ENCODE results near the gene LTBP2. TPM values are rescaled to one million over a fixed set of nuclear protein-coding genes. Genes with fewer than 3 reads are reported as not detected.

LTBP2 gene
- total RNA-seq, 1 experiment from 2014 or later = 17.4 TPM

GRCh38 chr14:74613211-74613914, 1.3 kb upstream of the LTBP2 start:
- DNase-seq (no peak), ATAC-seq (no peak)
- no peak overlapping the region for H3K27ac ChIP-seq (ENCODE audit: low read length)
- H3F3A ChIP-seq (ENCODE audit: low read length, unreplicated experiment) = peaks cover 7% of the 10 kb centered on the region
- H3K36me3 ChIP-seq (ENCODE audit: low read depth, low read length) = no peaks in the 10 kb centered on the region
- H3K79me2 ChIP-seq (ENCODE audit: low read length) = peaks cover 11% of the 10 kb centered on the region
- H3K9me3 ChIP-seq (ENCODE audit: low read length) = no peaks in the 10 kb centered on the region
- no peak overlapping the region for H2AFZ ChIP-seq (ENCODE audit: low read length)
- no peak overlapping the region for H3K4me2 ChIP-seq (ENCODE audit: low read length)
- TF ChIP-seq EZH2phosphoT487 (IDR thresholded peaks at IDR 0.05; ENCODE audit: borderline replicate concordance, low read length) = no peak
- TF ChIP-seq EZH2 (IDR thresholded peaks at IDR 0.05; ENCODE audit: low read length, unreplicated experiment) = no peak
- no peak for TF ChIP-seq CTCF (conservative IDR thresholded peaks at IDR 0.05; ENCODE audit: low read depth, low read length)
- no peaks in the 10 kb centered on the region for H3K9me2 ChIP-seq (replicated peaks; ENCODE audit: low read length)
- H4K20me1 ChIP-seq (ENCODE audit: low read length) = no peaks in the 10 kb centered on the region
- H3K9ac ChIP-seq (ENCODE audit: low read length) = no peak overlapping the region
- H3K4me3 ChIP-seq (ENCODE audit: low read length) = no peak overlapping the region
- H3K4me1 ChIP-seq (ENCODE audit: insufficient read depth, low read length) = peaks cover 58% of the 10 kb centered on the region
- POLR2A ChIA-PET (ENCODE audit: unreplicated experiment) = no interaction called here
- H3K27me3 ChIP-seq (ENCODE audit: low read length) = no peaks in the 10 kb centered on the region
- BruUV-seq (replicated peaks) = no TSS peak
- intact Hi-C loops (cut with micrococcal nuclease) = no loop called here
- CTCF ChIA-PET = interaction anchor here (0.6 to 0.8 kb wide), 4 partner anchors 28 to 662 kb away, joined by 3 to 9 read pairs (median 5); no protein-coding TSS in a partner anchor

GRCh38 chr14:74612350-74613021, 449 bp upstream of the LTBP2 start:
- H2AFZ ChIP-seq (ENCODE audit: low read length) = peak overlapping the region; percentile 97
- CTCF ChIA-PET = interaction anchor here (0.6 to 0.8 kb wide), 3 partner anchors 29 to 661 kb away, joined by 3 to 9 read pairs (median 7); no protein-coding TSS in a partner anchor
- peak overlapping the region; percentile 77 for H3K9ac ChIP-seq (ENCODE audit: low read length)
- H3K4me1 ChIP-seq (ENCODE audit: insufficient read depth, low read length) = peaks cover 50% of the 10 kb centered on the region
- peaks cover 11% of the 10 kb centered on the region for H3K79me2 ChIP-seq (ENCODE audit: low read length)
- H3K27ac ChIP-seq (ENCODE audit: low read length) = no peak overlapping the region
- H3K27me3 ChIP-seq (ENCODE audit: low read length) = no peaks in the 10 kb centered on the region
- no peaks in the 10 kb centered on the region for H3K9me3 ChIP-seq (ENCODE audit: low read length)
- H3K4me2 ChIP-seq (ENCODE audit: low read length) = peak overlapping the region; percentile 99
- intact Hi-C loops (cut with micrococcal nuclease) = no loop called here
- peaks cover 7% of the 10 kb centered on the region for H3F3A ChIP-seq (ENCODE audit: low read length, unreplicated experiment)
- no peak for TF ChIP-seq EZH2phosphoT487 (IDR thresholded peaks at IDR 0.05; ENCODE audit: borderline replicate concordance, low read length)
- peak; percentile 57 for TF ChIP-seq CTCF (conservative IDR thresholded peaks at IDR 0.05; ENCODE audit: low read depth, low read length)
- peak overlapping the region; percentile 87 for H3K4me3 ChIP-seq (ENCODE audit: low read length)
- no peaks in the 10 kb centered on the region for H4K20me1 ChIP-seq (ENCODE audit: low read length)
- no peaks in the 10 kb centered on the region for H3K9me2 ChIP-seq (replicated peaks; ENCODE audit: low read length)
- ATAC-seq (peak; percentile 66), DNase-seq (peak; percentile 85)
- BruUV-seq (replicated peaks) = no TSS peak
- POLR2A ChIA-PET (ENCODE audit: unreplicated experiment) = interaction anchor here (0.6 kb wide), 1 partner anchor 456 kb away, joined by 3 read pairs; no protein-coding TSS in a partner anchor
- no peaks in the 10 kb centered on the region for H3K36me3 ChIP-seq (ENCODE audit: low read depth, low read length)
